ENCODE results near the gene CDKAL1. TPM values are rescaled to one million over a fixed set of nuclear protein-coding genes. Genes with fewer than 3 reads are reported as not detected.

The CDKAL1 gene
- total and polyA plus RNA-seq, 10 of the 15 experiments (the other 5 are each of a cell fraction or from before 2014, with no cell fraction given): 10.7 to 26.9 (median 17.3) TPM

DNA sequence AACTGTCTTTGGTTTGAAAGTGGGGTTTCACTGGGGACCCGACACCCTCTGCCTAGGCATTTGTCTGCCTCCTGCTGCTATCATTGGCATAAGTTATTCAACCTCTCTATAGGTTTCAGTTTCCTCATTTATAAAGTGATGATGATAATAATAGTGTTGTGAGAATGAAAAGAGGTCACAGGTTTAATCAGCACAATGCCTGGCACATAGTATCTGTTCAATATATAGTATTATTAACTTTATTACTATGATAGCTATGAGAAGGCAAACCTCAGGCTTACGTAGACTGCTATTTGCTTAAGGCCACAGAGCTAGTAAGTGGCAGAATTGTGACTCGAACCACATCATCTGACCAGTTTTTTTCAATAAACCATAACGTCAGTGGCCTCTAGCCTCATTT, 256.8 kb downstream of the CDKAL1 start (continued):
- TF ChIP-seq SUZ12 (IDR thresholded peaks at IDR 0.05; ENCODE audit: unreplicated experiment): no peak
- no peak for TF ChIP-seq ZBTB40 (IDR thresholded peaks at IDR 0.05; ENCODE audit: borderline replicate concordance)
- TF ChIP-seq POLR2A (IDR thresholded peaks at IDR 0.05; ENCODE audit: low read depth, low read length): no peak
- TF ChIP-seq, protein P1, sequence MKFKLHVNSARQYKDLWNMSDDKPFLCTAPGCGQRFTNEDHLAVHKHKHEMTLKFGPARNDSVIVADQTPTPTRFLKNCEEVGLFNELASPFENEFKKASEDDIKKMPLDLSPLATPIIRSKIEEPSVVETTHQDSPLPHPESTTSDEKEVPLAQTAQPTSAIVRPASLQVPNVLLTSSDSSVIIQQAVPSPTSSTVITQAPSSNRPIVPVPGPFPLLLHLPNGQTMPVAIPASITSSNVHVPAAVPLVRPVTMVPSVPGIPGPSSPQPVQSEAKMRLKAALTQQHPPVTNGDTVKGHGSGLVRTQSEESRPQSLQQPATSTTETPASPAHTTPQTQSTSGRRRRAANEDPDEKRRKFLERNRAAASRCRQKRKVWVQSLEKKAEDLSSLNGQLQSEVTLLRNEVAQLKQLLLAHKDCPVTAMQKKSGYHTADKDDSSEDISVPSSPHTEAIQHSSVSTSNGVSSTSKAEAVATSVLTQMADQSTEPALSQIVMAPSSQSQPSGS (IDR thresholded peaks at IDR 0.05; ENCODE audit: low read length): no peak
- no peak for TF ChIP-seq JUNB (IDR thresholded peaks at IDR 0.05)
- TF ChIP-seq IKZF1 (conservative IDR thresholded peaks at IDR 0.05): no peak
- no peak for TF ChIP-seq ZNF217 (IDR thresholded peaks at IDR 0.05)
- no peak for TF ChIP-seq HDAC2 (IDR thresholded peaks at IDR 0.05)
- peak; percentile 89; the same call in 1 of the 2 replicates for TF ChIP-seq ZNF592 (IDR thresholded peaks at IDR 0.05)
- no peak for TF ChIP-seq HSF1 (IDR thresholded peaks at IDR 0.05; ENCODE audit: low read depth, low read length)
- TF ChIP-seq SP1 (IDR thresholded peaks at IDR 0.05; ENCODE audit: low read depth, low read length): no peak
- TF ChIP-seq BACH1 (IDR thresholded peaks at IDR 0.05; ENCODE audit: borderline replicate concordance): no peak
- no peak for TF ChIP-seq EED (IDR thresholded peaks at IDR 0.05; ENCODE audit: low read depth)
- no peak for TF ChIP-seq POLR2AphosphoS5 (IDR thresholded peaks at IDR 0.05; ENCODE audit: low read length)
- no peak for TF ChIP-seq PML (IDR thresholded peaks at IDR 0.05; ENCODE audit: low read length)
- no peak for TF ChIP-seq SMAD5 (IDR thresholded peaks at IDR 0.05; ENCODE audit: low read depth)
- TF ChIP-seq ZNF622 (IDR thresholded peaks at IDR 0.05): no peak
- no peak for TF ChIP-seq ASH2L (IDR thresholded peaks at IDR 0.05; ENCODE audit: borderline replicate concordance, low read depth)
- no peak for TF ChIP-seq USF1 (IDR thresholded peaks at IDR 0.05; ENCODE audit: borderline replicate concordance, extremely low read length, insufficient read depth, low read depth, low read length)
- TF ChIP-seq TAF1 (IDR thresholded peaks at IDR 0.05; ENCODE audit: borderline replicate concordance, low read depth, low read length): no peak
- TF ChIP-seq ATF7 (IDR thresholded peaks at IDR 0.05; ENCODE audit: low read depth): peak; percentile 46; the same call in 1 of the 2 replicates
